ENCODE results near the gene EVPL.

The EVPL gene

DNA sequence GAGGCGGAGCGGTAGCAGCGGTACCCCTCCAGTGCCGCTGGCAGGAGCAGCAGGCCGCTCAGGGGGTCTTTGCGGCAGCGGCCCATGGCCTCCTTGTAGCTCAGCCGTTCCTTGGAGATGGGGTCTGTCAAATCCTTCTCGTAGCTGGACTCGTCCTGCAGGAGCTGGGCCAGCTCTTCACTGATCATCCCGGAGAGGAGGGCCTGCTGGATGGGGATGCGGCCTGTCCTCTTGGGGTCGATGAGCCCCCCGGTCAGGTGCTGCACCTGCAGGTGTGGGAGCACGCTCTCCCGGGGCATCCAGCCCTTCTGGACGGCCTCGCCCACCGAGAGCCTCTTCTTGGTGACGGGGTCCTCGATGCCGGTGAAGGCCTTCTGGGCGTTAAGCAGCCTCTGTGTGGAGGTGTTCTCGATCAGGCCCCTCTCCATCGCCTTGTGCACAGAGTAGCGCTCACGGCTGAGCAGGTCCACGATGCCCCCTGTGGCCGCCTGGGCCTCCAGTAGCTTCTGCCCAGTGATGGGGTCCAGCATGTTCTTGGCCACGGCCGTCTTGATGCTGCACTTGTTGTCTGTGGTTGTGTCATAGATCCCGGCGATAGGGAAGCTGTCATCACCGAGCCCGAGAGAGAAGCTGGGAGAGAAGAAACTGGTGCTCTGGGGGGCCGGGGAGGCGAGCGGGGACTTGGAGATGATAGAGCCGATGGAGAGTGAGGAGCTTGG is 19.8 kb downstream of the EVPL start:
- no peak for DNase-seq
- Mint-ChIP-seq H3K27me3 (ENCODE audit: low read depth, poor library complexity) (no peaks in the 10 kb centered on the region), H3K27ac (no peak overlapping the region), H3K4me1 (peaks cover 16% of the 10 kb centered on the region), H3K36me3 (ENCODE audit: low read depth) (peaks cover 8% of the 10 kb centered on the region), H3K9me3 (no peaks in the 10 kb centered on the region), H3K4me3 (no peak overlapping the region)
- TF ChIP-seq, protein P1, sequence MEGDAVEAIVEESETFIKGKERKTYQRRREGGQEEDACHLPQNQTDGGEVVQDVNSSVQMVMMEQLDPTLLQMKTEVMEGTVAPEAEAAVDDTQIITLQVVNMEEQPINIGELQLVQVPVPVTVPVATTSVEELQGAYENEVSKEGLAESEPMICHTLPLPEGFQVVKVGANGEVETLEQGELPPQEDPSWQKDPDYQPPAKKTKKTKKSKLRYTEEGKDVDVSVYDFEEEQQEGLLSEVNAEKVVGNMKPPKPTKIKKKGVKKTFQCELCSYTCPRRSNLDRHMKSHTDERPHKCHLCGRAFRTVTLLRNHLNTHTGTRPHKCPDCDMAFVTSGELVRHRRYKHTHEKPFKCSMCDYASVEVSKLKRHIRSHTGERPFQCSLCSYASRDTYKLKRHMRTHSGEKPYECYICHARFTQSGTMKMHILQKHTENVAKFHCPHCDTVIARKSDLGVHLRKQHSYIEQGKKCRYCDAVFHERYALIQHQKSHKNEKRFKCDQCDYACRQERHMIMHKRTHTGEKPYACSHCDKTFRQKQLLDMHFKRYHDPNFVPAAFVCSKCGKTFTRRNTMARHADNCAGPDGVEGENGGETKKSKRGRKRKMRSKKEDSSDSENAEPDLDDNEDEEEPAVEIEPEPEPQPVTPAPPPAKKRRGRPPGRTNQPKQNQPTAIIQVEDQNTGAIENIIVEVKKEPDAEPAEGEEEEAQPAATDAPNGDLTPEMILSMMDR (IDR thresholded peaks at IDR 0.05): no peak

DNA sequence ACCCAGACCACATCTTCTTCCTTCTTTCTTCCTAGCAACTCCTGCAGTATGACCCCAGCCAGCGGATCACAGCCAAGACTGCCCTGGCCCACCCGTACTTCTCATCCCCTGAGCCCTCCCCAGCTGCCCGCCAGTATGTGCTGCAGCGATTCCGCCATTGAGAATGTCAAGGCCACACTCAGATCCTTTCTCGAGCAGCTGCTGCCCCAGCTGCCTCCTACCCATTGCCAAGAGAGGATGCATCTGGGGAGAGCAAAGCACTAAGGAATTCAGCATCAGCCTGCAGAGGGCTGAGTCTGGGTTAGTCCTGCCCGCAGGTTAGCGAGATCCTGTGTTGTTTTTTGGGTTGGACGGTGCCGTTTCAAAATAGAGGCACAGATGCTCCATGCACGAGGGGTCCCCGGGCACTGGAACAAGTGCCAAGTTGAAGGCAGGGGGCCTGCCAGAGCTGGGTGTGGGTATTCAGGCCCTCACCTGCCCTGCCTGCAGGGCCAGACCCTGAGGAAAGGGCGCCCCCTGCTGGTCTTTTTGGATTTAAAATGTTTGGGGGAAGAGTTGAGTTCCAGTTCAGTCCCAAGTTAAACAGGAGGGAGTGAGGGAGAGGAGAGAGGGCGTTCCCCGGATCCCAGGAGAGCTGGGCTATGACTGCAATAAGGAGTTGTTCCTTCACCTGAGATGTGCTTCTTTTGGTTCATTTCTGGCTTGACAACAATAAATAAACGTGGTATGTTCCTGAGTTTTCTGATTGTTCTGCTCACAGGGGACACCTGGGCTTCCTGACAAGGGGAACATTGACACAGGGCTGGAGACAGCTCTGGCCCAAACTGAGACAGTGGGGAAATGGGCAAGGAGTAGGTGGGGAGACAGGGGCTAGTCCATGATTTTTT is 21.6 kb downstream of the EVPL start:
- H3K36me3 Mint-ChIP-seq (ENCODE audit: low read depth): peaks cover 8% of the 10 kb centered on the region
- H3K4me3 Mint-ChIP-seq: no peak overlapping the region
- peak overlapping the region; percentile 12 for H3K27ac Mint-ChIP-seq
- peaks cover 16% of the 10 kb centered on the region for H3K4me1 Mint-ChIP-seq
- TF ChIP-seq, protein P1 (IDR thresholded peaks at IDR 0.05): peak; percentile 72
- H3K9me3 Mint-ChIP-seq: no peaks in the 10 kb centered on the region
- H3K27me3 Mint-ChIP-seq (ENCODE audit: low read depth, poor library complexity): no peaks in the 10 kb centered on the region
- DNase-seq: peak; percentile 86

DNA sequence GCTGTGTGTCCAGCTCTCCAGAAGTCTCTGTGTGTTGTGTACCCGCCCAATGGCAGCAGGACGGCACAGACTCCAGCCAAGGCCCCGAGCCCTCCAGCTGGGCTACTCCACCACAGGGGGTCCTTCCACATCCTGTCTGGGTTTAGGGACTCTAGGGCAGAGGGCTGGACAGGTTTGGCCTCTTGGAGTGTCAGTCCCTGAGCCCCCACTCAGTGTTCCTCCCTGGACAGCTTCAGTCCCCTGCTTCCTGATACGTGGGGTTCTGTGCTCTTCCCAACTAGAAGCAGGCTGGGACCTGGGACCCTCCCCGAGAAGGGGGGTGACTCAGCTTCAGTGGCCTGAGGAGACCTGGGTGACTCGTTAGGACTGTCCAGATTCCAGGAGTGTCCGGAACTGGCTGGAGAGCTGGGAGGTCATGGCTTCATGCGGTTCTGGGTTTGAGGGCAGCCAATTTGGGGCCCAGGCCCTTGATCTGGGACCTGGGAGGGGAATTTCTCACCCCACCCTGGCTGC is 22.3 kb downstream of the EVPL start:
- TF ChIP-seq, protein P1 (IDR thresholded peaks at IDR 0.05): no peak
- peaks cover 19% of the 10 kb centered on the region for H3K4me1 Mint-ChIP-seq
- H3K4me3 Mint-ChIP-seq: no peak overlapping the region
- H3K27ac Mint-ChIP-seq: no peak overlapping the region
- H3K27me3 Mint-ChIP-seq (ENCODE audit: low read depth, poor library complexity): no peaks in the 10 kb centered on the region
- H3K9me3 Mint-ChIP-seq: no peaks in the 10 kb centered on the region
- DNase-seq: no peak
- peaks cover 8% of the 10 kb centered on the region for H3K36me3 Mint-ChIP-seq (ENCODE audit: low read depth)

DNA sequence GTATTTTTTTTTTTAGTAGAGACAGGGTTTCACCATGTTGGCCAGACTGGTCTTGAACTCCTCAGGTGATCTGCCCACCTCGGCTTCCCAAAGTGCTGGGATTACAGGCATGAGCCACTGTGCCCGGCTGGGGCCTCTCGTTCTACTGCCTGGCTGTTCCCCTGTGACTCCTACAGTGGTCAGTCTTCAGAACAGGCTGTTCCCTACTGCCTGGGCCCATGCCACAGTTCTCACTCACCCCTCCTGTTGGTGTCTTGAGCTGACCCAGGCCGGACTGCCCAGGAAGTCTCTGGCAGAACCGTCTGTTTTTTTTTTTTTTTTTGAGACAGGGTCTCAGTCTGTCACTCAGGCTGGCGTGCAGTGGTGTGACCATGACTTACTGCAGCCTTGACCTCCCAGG is 23.2 kb downstream of the EVPL start:
- Mint-ChIP-seq H3K27ac (no peak overlapping the region), H3K36me3 (ENCODE audit: low read depth) (peaks cover 4% of the 10 kb centered on the region), H3K4me1 (peaks cover 16% of the 10 kb centered on the region), H3K4me3 (no peak overlapping the region), H3K9me3 (no peaks in the 10 kb centered on the region), H3K27me3 (ENCODE audit: low read depth, poor library complexity) (no peaks in the 10 kb centered on the region)
- TF ChIP-seq, protein P1 (IDR thresholded peaks at IDR 0.05): no peak
- DNase-seq: no peak

DNA sequence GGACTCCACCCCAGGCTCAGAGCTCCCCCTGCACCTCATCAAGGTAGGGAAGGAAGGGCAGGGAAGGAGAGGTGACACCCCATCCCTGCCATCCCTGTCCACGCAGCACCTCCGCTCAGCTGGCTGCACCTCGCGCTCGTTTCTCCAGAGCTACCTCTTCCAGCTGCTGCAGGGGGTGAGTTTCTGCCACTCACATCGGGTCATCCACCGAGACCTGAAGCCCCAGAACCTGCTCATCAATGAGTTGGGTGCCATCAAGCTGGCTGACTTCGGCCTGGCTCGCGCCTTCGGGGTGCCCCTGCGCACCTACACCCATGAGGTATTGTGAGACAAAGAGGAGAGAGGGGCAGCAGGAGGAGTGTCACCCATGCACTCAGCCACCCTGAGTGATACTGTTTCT is 25.0 kb downstream of the EVPL start:
- Mint-ChIP-seq H3K27ac (no peak overlapping the region), H3K27me3 (ENCODE audit: low read depth, poor library complexity) (no peaks in the 10 kb centered on the region), H3K9me3 (no peaks in the 10 kb centered on the region), H3K36me3 (ENCODE audit: low read depth) (peaks cover 8% of the 10 kb centered on the region), H3K4me3 (no peak overlapping the region), H3K4me1 (peaks cover 30% of the 10 kb centered on the region)
- TF ChIP-seq, protein P1 (IDR thresholded peaks at IDR 0.05): no peak
- no peak for DNase-seq
